ENCODE measurements around the gene UPK3A. TPM values are rescaled to one million over a fixed set of nuclear protein-coding genes. Genes with fewer than 3 reads are reported as not detected.

UPK3A gene
- total RNA-seq, 4 donors from 2014 or later: not detected

- Histone ChIP-seq H3K9me3 (no peaks in the 10 kb centered on the region), H3K36me3 (peaks cover 7 to 95% (median 9%) of the 10 kb centered on the region in 3 donors), H3K4me3 (no peak overlapping the region), H3K27me3 (no peaks in the 10 kb centered on the region), H3K27ac (peak overlapping the region; percentile 55 to 75 (median 70)), H3K4me1 (peaks cover 27 to 44% (median 33%) of the 10 kb centered on the region in 3 donors)
- no peak for DNase-seq
- intact Hi-C loops (cut with DNase I): no loop called here
- TF ChIP-seq CTCF (IDR thresholded peaks at IDR 0.05) (no peak), POLR2A (IDR thresholded peaks at IDR 0.05) (no peak)
- WGBS, 2 donors: 40 to 46% methylated on average over 7 to 8 of the region's 9 CpGs
Observed at GRCh38 chr22:45334528-45334927, 49.8 kb downstream of the UPK3A start.

- Histone ChIP-seq H3K27me3 (no peaks in the 10 kb centered on the region), H3K9me3 (no peaks in the 10 kb centered on the region), H3K27ac (peak overlapping the region; percentile 55 to 75 (median 70)), H3K4me1 (peaks cover 27 to 44% (median 33%) of the 10 kb centered on the region in 3 donors), H3K4me3 (no peak overlapping the region), H3K36me3 (peaks cover 9 to 95% (median 14%) of the 10 kb centered on the region in 3 donors)
- WGBS, 2 donors: 36% methylated on average over 15 to 21 of the region's 26 CpGs
- DNase-seq: no peak
- TF ChIP-seq POLR2A (IDR thresholded peaks at IDR 0.05) (no peak), CTCF (IDR thresholded peaks at IDR 0.05) (peak in 3 of 6 experiments; percentile 16 to 48 (median 23))
- intact Hi-C loops (cut with DNase I): no loop called here
Observed at GRCh38 chr22:45335021-45335818, 50.5 kb downstream of the UPK3A start.

DNA sequence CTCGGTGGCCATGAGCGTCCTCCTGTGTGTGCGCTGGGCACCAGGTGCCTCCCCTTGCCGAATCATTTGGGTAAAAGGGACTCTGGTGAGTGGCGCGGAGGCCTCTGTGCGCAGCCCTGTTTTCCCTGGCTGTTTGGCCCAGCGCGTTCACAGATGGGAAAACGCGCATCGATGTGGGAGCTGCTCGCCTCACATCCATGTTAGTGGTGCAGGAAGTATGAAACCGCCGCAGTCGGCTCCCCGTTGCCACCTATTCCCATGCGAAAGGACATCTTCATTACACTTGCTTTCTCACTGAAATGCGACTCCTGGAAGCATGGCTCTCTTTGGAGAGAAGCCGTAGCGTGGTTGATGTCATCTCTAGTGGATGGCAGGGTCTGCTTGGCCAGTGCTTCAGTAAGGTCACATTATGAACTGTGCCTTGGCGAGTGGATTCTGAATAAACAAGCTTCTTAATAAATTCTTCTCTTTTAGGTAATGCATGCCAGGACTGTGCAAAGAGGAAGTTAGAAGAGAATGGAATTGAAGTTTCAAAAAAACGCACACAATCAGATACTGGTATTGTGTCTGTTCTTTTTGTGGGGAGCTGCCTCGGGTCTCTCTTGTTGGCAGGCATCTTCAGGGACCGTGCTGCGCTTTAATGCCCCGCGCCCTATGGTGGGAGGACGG is 51.2 kb downstream of the UPK3A start:
- H3K36me3 ChIP-seq: peaks cover 13 to 95% (median 16%) of the 10 kb centered on the region in 3 donors
- H3K4me1 ChIP-seq: peaks cover 27 to 44% (median 33%) of the 10 kb centered on the region in 3 donors
- no peak for DNase-seq
- 78 to 81% methylated on average over 21 to 29 of the region's 29 CpGs for WGBS, 2 donors
- TF ChIP-seq POLR2A (IDR thresholded peaks at IDR 0.05) (no peak), CTCF (IDR thresholded peaks at IDR 0.05) (no peak)
- H3K27ac ChIP-seq: peak overlapping the region; percentile 45 to 83 (median 74)
- intact Hi-C loops (cut with DNase I): no loop called here
- no peak overlapping the region for H3K4me3 ChIP-seq
- H3K9me3 ChIP-seq: no peaks in the 10 kb centered on the region
- H3K27me3 ChIP-seq: no peaks in the 10 kb centered on the region

DNA sequence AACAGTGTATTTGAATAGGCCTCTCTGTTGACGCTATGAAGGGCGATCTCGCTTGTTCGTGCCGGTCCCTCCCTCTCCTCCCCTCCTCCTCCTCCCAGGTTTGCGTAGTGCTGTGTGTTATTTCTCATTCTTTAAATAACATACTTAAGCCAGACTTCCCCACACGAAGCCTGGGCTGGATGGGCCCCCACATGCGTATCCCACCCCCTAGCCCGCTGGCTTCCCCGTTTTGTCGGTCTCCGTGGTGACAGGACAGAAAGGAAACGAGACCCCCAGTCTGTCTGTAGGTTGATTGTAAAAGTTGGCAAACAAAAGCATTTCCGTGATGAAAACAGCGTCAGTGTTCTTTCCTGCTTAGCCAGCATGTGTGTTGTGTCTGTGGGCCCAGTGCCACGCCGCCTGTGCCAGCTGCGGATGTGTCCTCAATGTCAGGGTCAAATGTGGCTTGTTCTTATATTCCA is 52.3 kb downstream of the UPK3A start:
- WGBS, 2 donors: 40 to 62% methylated on average over 16 to 18 of the region's 18 CpGs
- TF ChIP-seq POLR2A (IDR thresholded peaks at IDR 0.05) (no peak), CTCF (IDR thresholded peaks at IDR 0.05) (no peak)
- Histone ChIP-seq H3K4me3 (peak overlapping the region in 1 of 4 donors; percentile 38), H3K9me3 (no peaks in the 10 kb centered on the region), H3K27ac (peak overlapping the region; percentile 45 to 83 (median 74)), H3K36me3 (peaks cover 5 to 95% (median 16%) of the 10 kb centered on the region in 3 donors), H3K27me3 (no peaks in the 10 kb centered on the region), H3K4me1 (peaks cover 27 to 44% (median 33%) of the 10 kb centered on the region in 3 donors)
- DNase-seq: no peak
- intact Hi-C loops (cut with DNase I): no loop called here

DNA sequence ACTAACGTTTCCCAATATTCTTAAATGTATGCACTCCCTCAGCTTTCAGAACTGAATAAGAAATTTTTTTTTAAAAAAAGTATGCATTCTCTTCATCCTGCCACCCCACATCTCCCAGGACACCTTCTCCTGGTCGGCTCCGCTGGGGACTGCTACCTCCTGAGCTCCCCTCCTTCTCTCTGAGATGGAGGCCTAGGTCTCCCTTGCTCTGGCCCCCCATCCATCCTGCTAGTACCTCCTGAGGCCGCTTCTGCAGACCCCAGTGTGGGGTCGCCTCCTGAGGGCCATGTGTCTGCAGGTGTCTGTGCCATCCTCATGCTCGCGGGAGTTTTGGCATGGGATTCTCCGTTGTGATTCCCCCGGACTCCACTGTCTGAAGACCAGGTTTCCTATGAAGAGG is 52.8 kb downstream of the UPK3A start:
- Histone ChIP-seq H3K4me1 (peaks cover 27 to 44% (median 33%) of the 10 kb centered on the region in 3 donors), H3K9me3 (no peaks in the 10 kb centered on the region), H3K36me3 (peaks cover 4 to 95% (median 16%) of the 10 kb centered on the region in 3 donors), H3K27me3 (no peaks in the 10 kb centered on the region), H3K4me3 (no peak overlapping the region), H3K27ac (peak overlapping the region in 2 of 4 donors; percentile 73 to 75)
- WGBS, 2 donors: 78 to 85% methylated on average over 8 to 9 of the region's 9 CpGs
- no peak for DNase-seq
- intact Hi-C loops (cut with DNase I): no loop called here
- TF ChIP-seq CTCF (IDR thresholded peaks at IDR 0.05) (no peak), POLR2A (IDR thresholded peaks at IDR 0.05) (no peak)
